IMR-90 (cell line): ENCODE measurements around the gene CLEC20A. TPM values are rescaled to one million over a fixed set of nuclear protein-coding genes. Genes with fewer than 3 reads are reported as not detected.

Experiments used
- ATAC-seq: fragments of 200-7000 bp; cut with Tn5 transposase; 2 replicates; pipeline ENCODE4 v1.9.1; 2020; ENCODE audit warnings: low read depth, mild to moderate bottlenecking, moderate library complexity
- BruUV-seq: library from RNA; stranded (reverse); fragments of 400-500 nt; replicated peaks from 2 replicates; lab custom pipeline; 2021; lab: Mats Ljungman, UMichigan
- CTCF ChIA-PET: fragments of 300-600 bp; formaldehyde crosslinking; extraction: SDS; loops from one replicate; lab custom pipeline; 2021; ENCODE audit warnings: antibody characterized with exemption; lab: Yijun Ruan, JAX
- POLR2A ChIA-PET: fragments of 300-600 bp; sonication (Branson Sonifier 250); formaldehyde crosslinking; loops from one replicate; lab custom pipeline; 2022; ENCODE audit warnings: antibody characterized with exemption; ENCODE audit not compliant: unreplicated experiment; lab: Charles Lee
- DNase-seq: peaks from one replicate; pipeline ENCODE4 v3.0.0; 2013
- H2AFZ ChIP-seq: replicated peaks from 2 replicates; pipeline ENCODE3; 2013; ENCODE audit warnings: low read length, mild to moderate bottlenecking; ENCODE audit not compliant: poor library complexity
- H2AK5ac ChIP-seq: 2 replicates; pipeline ENCODE4 v1.6.1; 2013; ENCODE audit warnings: low read depth, low read length, inconsistent platforms
- H2AK9ac ChIP-seq: replicated peaks from 2 replicates; pipeline ENCODE3; 2013; ENCODE audit warnings: mild to moderate bottlenecking, low read depth, low read length, moderate library complexity; ENCODE audit not compliant: poor library complexity
- H2BK120ac ChIP-seq: 2 replicates; pipeline ENCODE4 v1.6.1; 2013; ENCODE audit warnings: low read depth, low read length, inconsistent platforms
- H2BK15ac ChIP-seq: 3 replicates; pipeline ENCODE4 v1.6.1; 2013; ENCODE audit warnings: low read depth, low read length, inconsistent platforms
- H2BK20ac ChIP-seq: 2 replicates; pipeline ENCODE4 v1.6.1; 2013; ENCODE audit warnings: low read depth, mild to moderate bottlenecking, inconsistent platforms, low read length, moderate library complexity
- H2BK5ac ChIP-seq: 2 replicates; pipeline ENCODE4 v1.6.1; 2013; ENCODE audit warnings: mild to moderate bottlenecking, low read depth, low read length, inconsistent platforms; ENCODE audit not compliant: poor library complexity, severe bottlenecking
- H3K14ac ChIP-seq: replicated peaks from 2 replicates; pipeline ENCODE4 v1.6.1; 2013; ENCODE audit warnings: low read depth, low read length, inconsistent platforms
- H3K18ac ChIP-seq: 2 replicates; pipeline ENCODE4 v1.6.1; 2013; ENCODE audit warnings: low read depth, low read length, control low read depth
- H3K23ac ChIP-seq: 2 replicates; pipeline ENCODE4 v1.6.1; 2013; ENCODE audit warnings: low read depth, low read length, inconsistent platforms
- H3K27ac ChIP-seq: 2 replicates; pipeline ENCODE4 v1.5.1; 2013; ENCODE audit warnings: mild to moderate bottlenecking, control low read depth, low read length; ENCODE audit not compliant: insufficient read depth
- H3K27me3 ChIP-seq: 2 replicates; pipeline ENCODE4 v1.6.1; 2013; ENCODE audit warnings: low read length; ENCODE audit not compliant: control insufficient read depth, insufficient read depth
- H3K36me3 ChIP-seq: 2 replicates; pipeline ENCODE4 v1.6.1; 2013; ENCODE audit warnings: low read length, mixed read lengths; ENCODE audit not compliant: control insufficient read depth, insufficient read depth
- H3K4ac ChIP-seq: 2 replicates; pipeline ENCODE4 v1.6.1; 2013; ENCODE audit warnings: low read depth, low read length, inconsistent platforms
- H3K4me1 ChIP-seq: 2 replicates; pipeline ENCODE4 v1.6.1; 2013; ENCODE audit warnings: low read length, mixed read lengths; ENCODE audit not compliant: control insufficient read depth, insufficient read depth
- H3K4me2 ChIP-seq: 2 replicates; pipeline ENCODE4 v1.6.1; 2013; ENCODE audit warnings: low read depth, mild to moderate bottlenecking, control low read depth, low read length, moderate library complexity
- H3K4me3 ChIP-seq: 2 replicates; pipeline ENCODE4 v1.5.1; 2013; ENCODE audit warnings: low read depth, mild to moderate bottlenecking, control low read depth, low read length, moderate library complexity; ENCODE audit not compliant: insufficient read depth
- H3K56ac ChIP-seq: 2 replicates; pipeline ENCODE4 v1.6.1; 2013; ENCODE audit warnings: low read length, inconsistent platforms; ENCODE audit not compliant: insufficient read depth; ENCODE audit errors: extremely low read depth
- H3K79me1 ChIP-seq, 2 experiments: 2 replicates each; pipeline ENCODE4 v1.6.1; 2013; ENCODE audit warnings: low read length in 2 of 2, inconsistent platforms in 1 of 2, low read depth in 1 of 2
- H3K9ac ChIP-seq: 2 replicates; pipeline ENCODE4 v1.6.1; 2013; ENCODE audit warnings: low read depth, low read length, control low read depth
- H3K9me1 ChIP-seq: 2 replicates; pipeline ENCODE4 v1.6.1; 2013; ENCODE audit warnings: low read length, inconsistent platforms; ENCODE audit not compliant: insufficient read depth
- H3K9me3 ChIP-seq: 2 replicates; pipeline ENCODE4 v1.6.1; 2013; ENCODE audit warnings: low read length; ENCODE audit not compliant: control insufficient read depth, insufficient read depth
- H4K20me1 ChIP-seq: 2 replicates; pipeline ENCODE4 v1.6.1; 2013; ENCODE audit warnings: low read length, inconsistent platforms; ENCODE audit not compliant: insufficient read depth
- H4K5ac ChIP-seq: 2 replicates; pipeline ENCODE4 v1.6.1; 2013; ENCODE audit warnings: mild to moderate bottlenecking, low read depth, low read length, control low read depth
- H4K8ac ChIP-seq, 2 experiments: 2 replicates each; pipeline ENCODE4 v1.6.1; 2013; ENCODE audit warnings: low read depth in 2 of 2, low read length in 2 of 2, control low read depth in 1 of 2, inconsistent platforms in 1 of 2
- H4K91ac ChIP-seq: 2 replicates; pipeline ENCODE4 v1.6.1; 2013; ENCODE audit warnings: low read depth, low read length, inconsistent platforms; ENCODE audit not compliant: insufficient read depth
- BHLHE40 ChIP-seq: fragments of 150-350 bp; IDR thresholded peaks from 2 replicates; pipeline ENCODE4 v1.6.1; 2016; ENCODE audit warnings: mild to moderate bottlenecking, low read depth, low read length
- CEBPB ChIP-seq: IDR thresholded peaks from 2 replicates; pipeline ENCODE4 v1.6.1; 2012; ENCODE audit warnings: low read depth, low read length, improper control_type of control experiment
- CHD1 ChIP-seq: IDR thresholded peaks from 2 replicates; pipeline ENCODE4 v1.6.1; 2012; ENCODE audit warnings: low read depth, low read length, improper control_type of control experiment
- CTCF ChIP-seq: conservative IDR thresholded peaks from 2 replicates; pipeline ENCODE4 v1.5.1; 2012; ENCODE audit warnings: mild to moderate bottlenecking, low read depth, low read length, improper control_type of control experiment
- ELK1 ChIP-seq: fragments of 150-350 bp; IDR thresholded peaks from 2 replicates; pipeline ENCODE4 v1.6.1; 2016; ENCODE audit warnings: low read depth, mild to moderate bottlenecking, low read length, moderate library complexity, borderline replicate concordance
- FOS ChIP-seq: fragments of 150-350 bp; IDR thresholded peaks from 2 replicates; pipeline ENCODE4 v1.6.1; 2016; ENCODE audit warnings: low read depth, low read length
- MAFK ChIP-seq: IDR thresholded peaks from 2 replicates; pipeline ENCODE4 v1.6.1; 2012; ENCODE audit warnings: low read depth, low read length, improper control_type of control experiment
- MAZ ChIP-seq: IDR thresholded peaks from 2 replicates; pipeline ENCODE4 v1.6.1; 2012; ENCODE audit warnings: low read depth, mild to moderate bottlenecking, low read length, improper control_type of control experiment, moderate library complexity, borderline replicate concordance
- NFE2L2 ChIP-seq: fragments of 150-350 bp; IDR thresholded peaks from 2 replicates; pipeline ENCODE4 v1.6.1; 2016; ENCODE audit warnings: low read depth, mild to moderate bottlenecking, low read length
- POLR2A ChIP-seq: IDR thresholded peaks from 2 replicates; pipeline ENCODE4 v1.6.1; 2012; ENCODE audit warnings: mild to moderate bottlenecking, low read depth, low read length
- RFX5 ChIP-seq: IDR thresholded peaks from 2 replicates; pipeline ENCODE4 v1.8.0; 2012; ENCODE audit warnings: low read depth, mild to moderate bottlenecking, low read length, moderate library complexity
- SMC3 ChIP-seq: fragments of 150-350 bp; IDR thresholded peaks from 2 replicates; pipeline ENCODE4 v1.6.1; 2016; ENCODE audit warnings: low read depth, mild to moderate bottlenecking, antibody characterized with exemption, low read length, moderate library complexity
- USF2 ChIP-seq: fragments of 150-350 bp; IDR thresholded peaks from 2 replicates; pipeline ENCODE4 v1.6.1; 2017; ENCODE audit warnings: mild to moderate bottlenecking, antibody characterized with exemption, low read length, low read depth
- dilution Hi-C: fragments of 300-500 bp; cut with HindIII; formaldehyde crosslinking; loops from one replicate; pipeline ENCODE4 v1.14.3; 2018; ENCODE audit warnings: low sequenced_read_pairs; ENCODE audit not compliant: unreplicated experiment
- in situ Hi-C: fragments of 300-500 bp; cut with MboI; formaldehyde crosslinking; loops from 3 replicates; pipeline ENCODE4 v1.14.3; 2019; ENCODE audit warnings: low sequenced_read_pairs, inconsistent platforms, mixed read lengths
- intact Hi-C: fragments of 100-400 bp; cut with micrococcal nuclease; formaldehyde crosslinking; loops from 2 replicates; pipeline ENCODE4 v1.10.0; 2022
- polyA plus RNA-seq, 3 experiments: library from polyadenylated mRNA; depleted of rRNA; stranded (reverse); fragments of >200 nt; gene quantifications; 2 replicates each; pipeline ENCODE4 v1.2.3, GENCODE V29; 2012; ENCODE audit warnings: low replicate concordance in 1 of 3
- total RNA-seq: library from RNA; depleted of rRNA; stranded (reverse); fragments of >200 nt; gene quantifications from 2 replicates; pipeline ENCODE4 v1.2.3, GENCODE V29; 2012

CLEC20A gene
- total and polyA plus RNA-seq, 2 of the 4 experiments (the other 2 are of a cell fraction) = not detected

- Histone ChIP-seq H2AFZ (no peak overlapping the region), H3K79me1 (peaks cover 0 to 5% of the 10 kb centered on the region in 2 experiments; a peak in 1 of 4 replicates), H2BK20ac (no peak overlapping the region), H4K8ac (no peak overlapping the region), H3K9me1 (peaks cover 2% of the 10 kb centered on the region; the same call in 1 of the 2 replicates), H4K20me1 (no peaks in the 10 kb centered on the region), H3K4me1 (no peaks in the 10 kb centered on the region), H2AK9ac (no peak overlapping the region), H3K4me3 (no peak overlapping the region), H3K4ac (no peak overlapping the region), H3K23ac (no peak overlapping the region), H3K9me3 (no peaks in the 10 kb centered on the region), H3K36me3 (no peaks in the 10 kb centered on the region), H3K56ac (no peak overlapping the region), H4K91ac (no peak overlapping the region), H3K27me3 (no peaks in the 10 kb centered on the region), H3K27ac (no peak overlapping the region), H2BK5ac (no peak overlapping the region), H2AK5ac (no peak overlapping the region), H2BK15ac (no peak overlapping the region), H3K14ac (no peak overlapping the region), H4K5ac (no peak overlapping the region), H3K9ac (no peak overlapping the region), H3K18ac (no peak overlapping the region), H3K4me2 (no peak overlapping the region), H2BK120ac (no peak overlapping the region)
- no peak for TF ChIP-seq FOS
- no peak for TF ChIP-seq CTCF
- TF ChIP-seq USF2 = no peak
- TF ChIP-seq SMC3 = no peak
- no peak for TF ChIP-seq NFE2L2
- TF ChIP-seq CEBPB = no peak
- TF ChIP-seq ELK1 = no peak
- TF ChIP-seq RFX5 = no peak
- no peak for TF ChIP-seq MAZ
- TF ChIP-seq MAFK = no peak
- TF ChIP-seq POLR2A = no peak
- no peak for TF ChIP-seq BHLHE40
- TF ChIP-seq CHD1 = no peak
- ATAC-seq (no peak), DNase-seq (no peak)
- in situ Hi-C loops = no loop called here
- ChIA-PET CTCF (interaction anchor here (0.6 to 0.8 kb wide), 3 partner anchors 47 to 89 kb away, joined by 3 to 4 read pairs (median 3); no protein-coding TSS in a partner anchor), POLR2A (no interaction called here)
- BruUV-seq = no TSS peak
- intact Hi-C loops = no loop called here
- dilution Hi-C loops = no loop called here
Measured at GRCh38 chr1:178434899-178435435, 61.8 kb downstream of the CLEC20A start.
